Testis (tissue), 2 donors: ENCODE data around the gene PTPN12.

ENCODE experiments used
- POLR2A ChIP-seq: fragments of 450-650 bp; IDR thresholded peaks from one replicate; pipeline ENCODE4 v1.6.1; 2017; ENCODE audit warnings: antibody characterized with exemption, mild to moderate bottlenecking, moderate library complexity
- TF ChIP-seq, protein P1 (sequence below), 3 experiments: fragments of 450-650 bp in 2 of 3; fragments of 200-600 bp in 1 of 3; sonication (generic) in 1 of 3; IDR thresholded peaks; one replicate each; pipeline ENCODE4 v1.5.1; 2016 to 2019; ENCODE audit warnings: antibody characterized with exemption in 3 of 3, mild to moderate bottlenecking in 2 of 3, moderate library complexity in 1 of 3

DNA sequence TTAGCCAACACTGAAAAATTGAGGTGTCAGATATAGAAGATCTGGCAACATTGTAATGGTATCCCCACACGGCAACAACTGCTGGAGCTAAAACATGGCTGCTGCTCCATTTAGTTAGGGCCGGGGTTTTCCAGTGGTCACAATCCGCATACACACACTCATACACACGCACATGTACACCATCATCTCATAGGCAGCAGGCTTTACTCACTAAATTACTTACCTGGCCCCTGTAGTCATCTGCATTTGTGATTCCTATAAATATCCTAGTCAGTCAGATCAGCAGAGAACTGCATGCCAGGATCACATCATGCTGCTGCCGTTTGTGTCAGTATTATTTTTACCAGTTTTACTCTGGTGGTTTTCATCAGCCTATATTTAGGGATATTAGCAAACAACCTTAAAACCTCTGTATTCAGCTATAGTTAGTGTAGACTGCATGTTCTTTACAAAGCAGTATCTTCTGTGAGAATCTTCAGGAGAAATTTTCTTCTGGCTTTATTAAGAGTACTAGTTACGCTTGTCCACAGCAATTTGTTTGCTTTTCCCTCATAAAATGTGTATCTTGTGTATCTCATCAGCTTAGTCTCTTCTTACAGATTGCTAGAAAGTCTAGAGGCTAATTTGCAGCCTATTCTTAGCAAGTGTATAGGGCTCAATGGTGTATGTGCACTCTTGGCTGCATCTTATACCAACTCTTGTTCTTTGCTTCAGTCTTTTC, 38.3 kb upstream of the PTPN12 start:
- TF ChIP-seq, protein P1, sequence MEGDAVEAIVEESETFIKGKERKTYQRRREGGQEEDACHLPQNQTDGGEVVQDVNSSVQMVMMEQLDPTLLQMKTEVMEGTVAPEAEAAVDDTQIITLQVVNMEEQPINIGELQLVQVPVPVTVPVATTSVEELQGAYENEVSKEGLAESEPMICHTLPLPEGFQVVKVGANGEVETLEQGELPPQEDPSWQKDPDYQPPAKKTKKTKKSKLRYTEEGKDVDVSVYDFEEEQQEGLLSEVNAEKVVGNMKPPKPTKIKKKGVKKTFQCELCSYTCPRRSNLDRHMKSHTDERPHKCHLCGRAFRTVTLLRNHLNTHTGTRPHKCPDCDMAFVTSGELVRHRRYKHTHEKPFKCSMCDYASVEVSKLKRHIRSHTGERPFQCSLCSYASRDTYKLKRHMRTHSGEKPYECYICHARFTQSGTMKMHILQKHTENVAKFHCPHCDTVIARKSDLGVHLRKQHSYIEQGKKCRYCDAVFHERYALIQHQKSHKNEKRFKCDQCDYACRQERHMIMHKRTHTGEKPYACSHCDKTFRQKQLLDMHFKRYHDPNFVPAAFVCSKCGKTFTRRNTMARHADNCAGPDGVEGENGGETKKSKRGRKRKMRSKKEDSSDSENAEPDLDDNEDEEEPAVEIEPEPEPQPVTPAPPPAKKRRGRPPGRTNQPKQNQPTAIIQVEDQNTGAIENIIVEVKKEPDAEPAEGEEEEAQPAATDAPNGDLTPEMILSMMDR (IDR thresholded peaks at IDR 0.05): no peak
- TF ChIP-seq POLR2A: no peak
